AG09309 (cell line): Measurements from ENCODE around the gene WIPF3.

ENCODE experiments used
- DNase-seq: peaks from one replicate; pipeline ENCODE4 v3.0.0-alpha.2; 2010; ENCODE audit warnings: low read depth
- H3K4me3 ChIP-seq: 2 replicates; pipeline ENCODE4 v1.5.1; 2011; ENCODE audit warnings: mild to moderate bottlenecking, low read depth, low read length, moderate library complexity; ENCODE audit not compliant: control insufficient read depth
- TF ChIP-seq, protein P1 (sequence below): IDR thresholded peaks from 2 replicates; pipeline ENCODE4 v1.5.1; 2011; ENCODE audit warnings: mild to moderate bottlenecking, low read depth, low read length, inconsistent platforms; ENCODE audit not compliant: insufficient read depth, control insufficient read depth; ENCODE audit errors: missing control alignments

The WIPF3 gene

GRCh38 chr7:29894256-29894655 lies 87.9 kb downstream of the WIPF3 start:
- H3K4me3 ChIP-seq, result no peak overlapping the region
- TF ChIP-seq, protein P1, sequence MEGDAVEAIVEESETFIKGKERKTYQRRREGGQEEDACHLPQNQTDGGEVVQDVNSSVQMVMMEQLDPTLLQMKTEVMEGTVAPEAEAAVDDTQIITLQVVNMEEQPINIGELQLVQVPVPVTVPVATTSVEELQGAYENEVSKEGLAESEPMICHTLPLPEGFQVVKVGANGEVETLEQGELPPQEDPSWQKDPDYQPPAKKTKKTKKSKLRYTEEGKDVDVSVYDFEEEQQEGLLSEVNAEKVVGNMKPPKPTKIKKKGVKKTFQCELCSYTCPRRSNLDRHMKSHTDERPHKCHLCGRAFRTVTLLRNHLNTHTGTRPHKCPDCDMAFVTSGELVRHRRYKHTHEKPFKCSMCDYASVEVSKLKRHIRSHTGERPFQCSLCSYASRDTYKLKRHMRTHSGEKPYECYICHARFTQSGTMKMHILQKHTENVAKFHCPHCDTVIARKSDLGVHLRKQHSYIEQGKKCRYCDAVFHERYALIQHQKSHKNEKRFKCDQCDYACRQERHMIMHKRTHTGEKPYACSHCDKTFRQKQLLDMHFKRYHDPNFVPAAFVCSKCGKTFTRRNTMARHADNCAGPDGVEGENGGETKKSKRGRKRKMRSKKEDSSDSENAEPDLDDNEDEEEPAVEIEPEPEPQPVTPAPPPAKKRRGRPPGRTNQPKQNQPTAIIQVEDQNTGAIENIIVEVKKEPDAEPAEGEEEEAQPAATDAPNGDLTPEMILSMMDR, result no peak
- DNase-seq, result no peak

GRCh38 chr7:29895559-29895958 lies 89.3 kb downstream of the WIPF3 start:
- no peak for DNase-seq
- TF ChIP-seq, protein P1, result no peak
- H3K4me3 ChIP-seq, result no peak overlapping the region

DNA sequence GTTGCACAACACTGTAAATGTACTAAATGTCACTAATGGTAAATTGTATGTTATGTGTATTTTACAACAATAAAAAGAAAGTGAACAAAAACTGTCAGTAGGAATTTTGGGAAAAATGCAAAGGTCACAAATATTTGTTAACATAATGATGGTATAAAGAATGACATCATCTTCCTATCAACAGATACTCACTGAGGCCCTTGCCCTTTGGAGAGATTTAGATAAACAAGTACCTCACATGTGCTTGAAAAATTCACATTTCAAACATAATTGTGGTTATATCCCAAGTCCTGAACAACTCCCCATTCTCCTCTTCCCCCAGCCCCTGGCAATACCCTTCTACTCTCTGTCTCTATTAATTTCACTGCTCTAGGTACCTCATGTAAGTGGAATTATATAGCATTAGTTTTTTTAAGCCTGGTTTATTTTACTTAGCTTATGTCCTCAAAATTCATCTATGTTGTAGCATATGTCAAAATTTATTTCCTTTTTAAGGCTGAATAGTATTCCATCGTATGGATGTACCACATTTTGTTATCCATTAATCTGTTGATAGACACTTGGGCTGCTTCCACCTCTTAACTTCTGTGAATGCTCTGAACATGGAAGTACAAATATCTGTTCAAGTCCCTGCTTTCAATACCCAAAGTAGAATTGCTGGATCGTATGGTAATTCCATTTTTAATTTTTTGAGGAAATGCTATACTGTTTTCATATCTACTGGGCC lies 90.5 kb downstream of the WIPF3 start:
- TF ChIP-seq, protein P1, result no peak
- no peak overlapping the region for H3K4me3 ChIP-seq
- DNase-seq, result no peak

DNA sequence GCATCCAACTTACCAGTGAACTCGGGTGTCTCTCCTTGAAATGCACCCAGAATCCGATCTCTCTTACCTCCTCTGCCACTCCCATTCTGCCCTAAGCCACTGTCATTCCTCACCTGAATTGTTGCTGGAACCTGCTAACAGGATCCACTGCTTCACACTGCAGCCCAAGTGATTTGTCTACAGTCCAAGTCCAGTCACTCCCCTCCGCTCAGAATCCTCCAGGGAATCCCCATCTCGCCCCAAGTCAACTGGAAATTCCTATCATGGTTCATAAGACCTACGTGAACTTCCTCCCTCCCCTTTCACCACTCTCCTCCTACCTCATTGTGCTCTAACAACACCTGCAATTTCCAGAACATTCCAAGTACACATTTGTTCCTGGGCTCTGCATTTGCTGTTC lies 92.0 kb downstream of the WIPF3 start:
- H3K4me3 ChIP-seq, result no peak overlapping the region
- TF ChIP-seq, protein P1, result no peak
- no peak for DNase-seq

GRCh38 chr7:29900745-29901144 lies 94.4 kb downstream of the WIPF3 start:
- H3K4me3 ChIP-seq, result no peak overlapping the region
- TF ChIP-seq, protein P1, result no peak
- no peak for DNase-seq

GRCh38 chr7:29906200-29907022 lies 100.1 kb downstream of the WIPF3 start:
- H3K4me3 ChIP-seq, result no peak overlapping the region
- TF ChIP-seq, protein P1, result no peak
- no peak for DNase-seq
